Adrenal gland (tissue), 5 donors: ENCODE data around the gene CCDC69.

Source experiments
- CTCF ChIP-seq, 6 experiments: fragments of 450-650 bp in 4 of 6; fragments of 200-600 bp in 2 of 6; sonication (generic) in 1 of 6; IDR thresholded peaks; 1 replicate in 5 of 6; 2 replicates in 1 of 6; pipeline versions ENCODE4 v1.5.1 to v1.8.0; 2016 to 2021; ENCODE audit warnings: antibody characterized with exemption in 6 of 6, mild to moderate bottlenecking in 2 of 6, moderate library complexity in 1 of 6
- POLR2A ChIP-seq, 2 donors: fragments of 450-650 bp; IDR thresholded peaks; one replicate each; pipeline ENCODE4 v1.6.1; 2017; ENCODE audit warnings: antibody characterized with exemption in 2 of 2, mild to moderate bottlenecking in 2 of 2, moderate library complexity in 1 of 2
- donor health status: DM: no; HTN: no; CAD: no.

- no peak for TF ChIP-seq CTCF (IDR thresholded peaks at IDR 0.05)
- TF ChIP-seq POLR2A (IDR thresholded peaks at IDR 0.05): no peak
These were observed 11.5 kb downstream of the CCDC69 start for GRCh38 chr5:151212406-151212798.
